ENCODE results near the gene RBPJ.

Gene RBPJ

GRCh38 chr4:26425953-26426352 is 105.1 kb downstream of the RBPJ start:
- TF ChIP-seq CTCF (IDR thresholded peaks at IDR 0.05; ENCODE audit: low read depth, low read length, missing control alignments), result no peak
- no peak for DNase-seq (ENCODE audit: low read depth)
- no peak overlapping the region for H3K4me3 ChIP-seq (ENCODE audit: low read depth, low read length)

- no peak for TF ChIP-seq CTCF (IDR thresholded peaks at IDR 0.05; ENCODE audit: low read depth, low read length, missing control alignments)
- no peak for DNase-seq (ENCODE audit: low read depth)
- H3K4me3 ChIP-seq (ENCODE audit: low read depth, low read length), result no peak overlapping the region
Measured at GRCh38 chr4:26426892-26427291, 106.1 kb downstream of the RBPJ start.

GRCh38 chr4:26429910-26430309 is 109.1 kb downstream of the RBPJ start:
- no peak for DNase-seq (ENCODE audit: low read depth)
- no peak for TF ChIP-seq CTCF (IDR thresholded peaks at IDR 0.05; ENCODE audit: low read depth, low read length, missing control alignments)

GRCh38 chr4:26431461-26432180 is 110.8 kb downstream of the RBPJ start:
- no peak for DNase-seq (ENCODE audit: low read depth)
- no peak for TF ChIP-seq CTCF (IDR thresholded peaks at IDR 0.05; ENCODE audit: low read depth, low read length, missing control alignments)
- no peak overlapping the region for H3K4me3 ChIP-seq (ENCODE audit: low read depth, low read length)

More at GRCh38 chr4:26429910-26430309, 109.1 kb downstream of the RBPJ start:
- no peak overlapping the region for H3K4me3 ChIP-seq (ENCODE audit: low read depth, low read length)

GRCh38 chr4:26432419-26432818 is 111.6 kb downstream of the RBPJ start:
- H3K4me3 ChIP-seq (ENCODE audit: low read depth, low read length), result no peak overlapping the region
- no peak for TF ChIP-seq CTCF (IDR thresholded peaks at IDR 0.05; ENCODE audit: low read depth, low read length, missing control alignments)
- DNase-seq (ENCODE audit: low read depth), result no peak

- DNase-seq (ENCODE audit: low read depth), result no peak
- H3K4me3 ChIP-seq (ENCODE audit: low read depth, low read length), result no peak overlapping the region
- no peak for TF ChIP-seq CTCF (IDR thresholded peaks at IDR 0.05; ENCODE audit: low read depth, low read length, missing control alignments)
Measured at GRCh38 chr4:26433556-26433955, 112.7 kb downstream of the RBPJ start.

- H3K4me3 ChIP-seq (ENCODE audit: low read depth, low read length), result no peak overlapping the region
- no peak for DNase-seq (ENCODE audit: low read depth)
- TF ChIP-seq CTCF (IDR thresholded peaks at IDR 0.05; ENCODE audit: low read depth, low read length, missing control alignments), result no peak
Measured at GRCh38 chr4:26434030-26434639, 113.3 kb downstream of the RBPJ start.

All from GM12864 (cell line).